Measurements from ENCODE around the gene DLK1. TPM values are rescaled to one million over a fixed set of nuclear protein-coding genes. Genes with fewer than 3 reads are reported as not detected.

DLK1 gene
- total and polyA plus RNA-seq, 2 of the 13 experiments (the other 11 are each of a cell fraction or from before 2014, with no cell fraction given): 95.5 to 312 TPM

DNA sequence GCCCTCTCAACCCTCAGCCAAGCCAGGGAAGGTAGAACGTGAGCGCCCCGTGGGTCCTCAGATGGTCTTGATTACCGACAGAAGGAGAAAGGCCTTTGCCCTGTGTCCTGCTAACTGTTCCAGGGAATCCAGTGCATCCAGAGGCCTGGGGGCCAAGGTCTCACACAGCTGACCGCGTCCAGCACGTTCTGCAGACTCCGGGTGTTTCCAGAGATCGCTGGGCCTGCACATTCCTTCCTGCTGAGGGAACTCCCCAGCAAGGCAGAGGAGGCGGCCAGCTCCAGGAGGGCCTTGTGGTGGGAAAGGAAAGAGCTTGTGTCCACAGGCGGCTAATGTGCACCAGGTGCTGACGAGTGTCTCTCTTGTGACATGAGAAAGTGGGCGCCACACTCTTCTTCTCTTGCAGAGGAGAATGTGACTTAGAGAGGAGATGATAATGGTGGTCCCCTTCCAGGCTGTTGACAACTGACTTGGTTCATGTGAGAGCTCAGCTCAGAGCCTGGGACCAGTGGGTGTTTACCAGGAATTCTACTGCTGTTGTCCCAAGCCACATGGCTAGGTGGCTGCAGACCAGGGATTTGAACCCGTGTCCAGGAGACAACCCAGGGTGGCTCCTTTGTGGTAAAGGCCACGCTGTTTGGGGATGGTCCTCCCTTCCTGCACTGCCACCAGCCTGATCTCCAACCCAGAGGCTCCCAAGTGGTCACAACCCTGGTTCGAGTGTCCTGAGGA lies 46.8 kb upstream of the DLK1 start (continued):
- TF ChIP-seq SSRP1 (CRISPR knock-in tag; IDR thresholded peaks at IDR 0.05): no peak
- TF ChIP-seq ZNF614 (CRISPR knock-in tag; IDR thresholded peaks at IDR 0.05; ENCODE audit: borderline replicate concordance): peak; percentile 72; the same call in 1 of the 2 replicates
- TF ChIP-seq REL (CRISPR knock-in tag; conservative IDR thresholded peaks at IDR 0.05): no peak
- TF ChIP-seq ZNF124 (CRISPR knock-in tag; IDR thresholded peaks at IDR 0.05): peak; percentile 2
- TF ChIP-seq ZNF530 (CRISPR knock-in tag; IDR thresholded peaks at IDR 0.05; ENCODE audit: low read depth): no peak
- no peak; the same call in 1 of the 2 replicates for TF ChIP-seq KAT8 (CRISPR knock-in tag; IDR thresholded peaks at IDR 0.05)
- TF ChIP-seq KLF16 (CRISPR knock-in tag; IDR thresholded peaks at IDR 0.05): peak in 1 of 2 experiments; percentile 60; a peak in 1 of 4 replicates
- no peak for TF ChIP-seq ZNF24 (IDR thresholded peaks at IDR 0.05)
- no peak for TF ChIP-seq NFE2 (CRISPR knock-in tag; IDR thresholded peaks at IDR 0.05)
- TF ChIP-seq ZFP36L2 (CRISPR knock-in tag; IDR thresholded peaks at IDR 0.05): 0 out of 2 replicates have a peak, but pooled peaks have one; percentile 72
- peak; percentile 47; the same call in 1 of the 2 replicates for TF ChIP-seq JUND (CRISPR knock-in tag; IDR thresholded peaks at IDR 0.05)
- TF ChIP-seq, protein P1, sequence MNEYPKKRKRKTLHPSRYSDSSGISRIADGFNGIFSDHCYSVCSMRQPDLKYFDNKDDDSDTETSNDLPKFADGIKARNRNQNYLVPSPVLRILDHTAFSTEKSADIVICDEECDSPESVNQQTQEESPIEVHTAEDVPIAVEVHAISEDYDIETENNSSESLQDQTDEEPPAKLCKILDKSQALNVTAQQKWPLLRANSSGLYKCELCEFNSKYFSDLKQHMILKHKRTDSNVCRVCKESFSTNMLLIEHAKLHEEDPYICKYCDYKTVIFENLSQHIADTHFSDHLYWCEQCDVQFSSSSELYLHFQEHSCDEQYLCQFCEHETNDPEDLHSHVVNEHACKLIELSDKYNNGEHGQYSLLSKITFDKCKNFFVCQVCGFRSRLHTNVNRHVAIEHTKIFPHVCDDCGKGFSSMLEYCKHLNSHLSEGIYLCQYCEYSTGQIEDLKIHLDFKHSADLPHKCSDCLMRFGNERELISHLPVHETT (CRISPR knock-in tag; conservative IDR thresholded peaks at IDR 0.05): no peak; the same call in 1 of the 2 replicates
- no peak for TF ChIP-seq HNRNPK (IDR thresholded peaks at IDR 0.05; ENCODE audit: low read depth, low read length, poor library complexity, severe bottlenecking)
- TF ChIP-seq, protein P2, sequence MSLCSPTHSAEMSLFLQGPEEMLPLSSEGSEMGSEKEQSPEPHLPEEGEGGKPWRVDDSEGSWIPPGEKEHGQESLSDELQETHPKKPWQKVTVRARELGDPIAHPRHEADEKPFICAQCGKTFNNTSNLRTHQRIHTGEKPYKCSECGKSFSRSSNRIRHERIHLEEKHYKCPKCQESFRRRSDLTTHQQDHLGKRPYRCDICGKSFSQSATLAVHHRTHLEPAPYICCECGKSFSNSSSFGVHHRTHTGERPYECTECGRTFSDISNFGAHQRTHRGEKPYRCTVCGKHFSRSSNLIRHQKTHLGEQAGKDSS (CRISPR knock-in tag; IDR thresholded peaks at IDR 0.05; ENCODE audit: borderline replicate concordance, low read depth): peak; percentile 92; the same call in 1 of the 2 replicates
- TF ChIP-seq, protein P3, sequence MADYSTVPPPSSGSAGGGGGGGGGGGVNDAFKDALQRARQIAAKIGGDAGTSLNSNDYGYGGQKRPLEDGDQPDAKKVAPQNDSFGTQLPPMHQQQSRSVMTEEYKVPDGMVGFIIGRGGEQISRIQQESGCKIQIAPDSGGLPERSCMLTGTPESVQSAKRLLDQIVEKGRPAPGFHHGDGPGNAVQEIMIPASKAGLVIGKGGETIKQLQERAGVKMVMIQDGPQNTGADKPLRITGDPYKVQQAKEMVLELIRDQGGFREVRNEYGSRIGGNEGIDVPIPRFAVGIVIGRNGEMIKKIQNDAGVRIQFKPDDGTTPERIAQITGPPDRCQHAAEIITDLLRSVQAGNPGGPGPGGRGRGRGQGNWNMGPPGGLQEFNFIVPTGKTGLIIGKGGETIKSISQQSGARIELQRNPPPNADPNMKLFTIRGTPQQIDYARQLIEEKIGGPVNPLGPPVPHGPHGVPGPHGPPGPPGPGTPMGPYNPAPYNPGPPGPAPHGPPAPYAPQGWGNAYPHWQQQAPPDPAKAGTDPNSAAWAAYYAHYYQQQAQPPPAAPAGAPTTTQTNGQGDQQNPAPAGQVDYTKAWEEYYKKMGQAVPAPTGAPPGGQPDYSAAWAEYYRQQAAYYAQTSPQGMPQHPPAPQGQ (CRISPR knock-in tag; IDR thresholded peaks at IDR 0.05; ENCODE audit: borderline replicate concordance): no peak
- TF ChIP-seq ZNF652 (CRISPR knock-in tag; IDR thresholded peaks at IDR 0.05; ENCODE audit: borderline replicate concordance, low read depth): peak; percentile 52; the same call in 1 of the 2 replicates
